H7 (cell line): Measurements from ENCODE around the gene OR51A7. TPM values are rescaled to one million over a fixed set of nuclear protein-coding genes. Genes with fewer than 3 reads are reported as not detected.
"Not testable (repeated sequence)": the region's sequence is repeated elsewhere in the genome, so short reads cannot be mapped to it uniquely, and the experiment has no call there.

ENCODE experiments used
- DNase-seq: peaks from one replicate; pipeline ENCODE4 v3.0.0; 2012
- H3K27me3 ChIP-seq: 2 replicates; pipeline ENCODE4 v1.6.0; 2011; ENCODE audit warnings: mild to moderate bottlenecking, low read length; ENCODE audit not compliant: control insufficient read depth, insufficient read depth
- H3K36me3 ChIP-seq: replicated peaks from 2 replicates; pipeline ENCODE4 v1.5.1; 2011; ENCODE audit warnings: low read length; ENCODE audit not compliant: control insufficient read depth, insufficient read depth
- H3K4me3 ChIP-seq: 2 replicates; pipeline ENCODE4 v1.5.1; 2011; ENCODE audit warnings: low read depth, mild to moderate bottlenecking, control low read depth, low read length, moderate library complexity; ENCODE audit not compliant: insufficient read depth
- total RNA-seq: library from RNA; depleted of rRNA; stranded (reverse); fragments of >200 nt; shearing (Covaris generic); gene quantifications from 2 replicates; pipeline ENCODE4 v1.2.3, GENCODE V29; 2014; rRNA removed

OR51A7 gene
- total RNA-seq, 1 experiment from 2014 or later: not detected

- H3K4me3 ChIP-seq: no peak overlapping the region
- no peaks in the 10 kb centered on the region for H3K36me3 ChIP-seq
- H3K27me3 ChIP-seq: no peaks in the 10 kb centered on the region
- DNase-seq: no peak
Measured at GRCh38 chr11:4921796-4922195, 18.2 kb downstream of the OR51A7 start.

GRCh38 chr11:4922304-4922703 is 18.7 kb downstream of the OR51A7 start:
- Histone ChIP-seq H3K4me3 (no peak overlapping the region), H3K36me3 (no peaks in the 10 kb centered on the region), H3K27me3 (no peaks in the 10 kb centered on the region)
- DNase-seq: no peak

- Histone ChIP-seq H3K4me3 (no peak within 1 kb of the TSS), H3K36me3 (no peaks in the 10 kb centered on the region), H3K27me3 (no peaks in the 10 kb centered on the region)
- no peak for DNase-seq
Measured at GRCh38 chr11:4924239-4924638, 20.7 kb downstream of the OR51A7 start, which contains the start of gene OR51G1. Gene OR51G1 (minus strand): TSS chr11:4924339. CDS start chr11:4924339, 0 bp downstream.

- Histone ChIP-seq H3K36me3 (no peaks in the 10 kb centered on the region), H3K27me3 (no peaks in the 10 kb centered on the region), H3K4me3 (no peak overlapping the region)
- no peak for DNase-seq
Measured at GRCh38 chr11:4926608-4927007, 23.0 kb downstream of the OR51A7 start.

- no peaks in the 10 kb centered on the region for H3K36me3 ChIP-seq
Measured at GRCh38 chr11:4932751-4933150, 29.2 kb downstream of the OR51A7 start.

GRCh38 chr11:4936745-4937144 is 33.2 kb downstream of the OR51A7 start:
- no peaks in the 10 kb centered on the region for H3K36me3 ChIP-seq
- H3K27me3 ChIP-seq: no peaks in the 10 kb centered on the region
- no peak for DNase-seq
- no peak overlapping the region for H3K4me3 ChIP-seq

More at GRCh38 chr11:4932751-4933150, 29.2 kb downstream of the OR51A7 start:
- DNase-seq: no peak
- Histone ChIP-seq H3K4me3 (no peak overlapping the region), H3K27me3 (no peaks in the 10 kb centered on the region)

- DNase-seq: no peak
- Histone ChIP-seq H3K36me3 (no peaks in the 10 kb centered on the region), H3K27me3 (no peaks in the 10 kb centered on the region), H3K4me3 (no peak within 1 kb of the TSS)
Measured at GRCh38 chr11:4947505-4947904, 43.9 kb downstream of the OR51A7 start, which contains the start of gene OR51A4. Gene OR51A4 (minus strand): TSS chr11:4947605. CDS start chr11:4947100, 505 bp downstream.

GRCh38 chr11:4955613-4956012 is 52.0 kb downstream of the OR51A7 start, which contains the start of gene OR51A2:
Gene OR51A2 (minus strand): TSS chr11:4955713. CDS start chr11:4955713, 0 bp downstream.
- not testable (repeated sequence) for H3K36me3 ChIP-seq, H3K27me3 ChIP-seq, H3K4me3 ChIP-seq, DNase-seq

- no peaks in the 10 kb centered on the region for H3K36me3 ChIP-seq
- H3K27me3 ChIP-seq: no peaks in the 10 kb centered on the region
- no peak overlapping the region for H3K4me3 ChIP-seq
- DNase-seq: no peak
Measured at GRCh38 chr11:4957396-4957795, 53.8 kb downstream of the OR51A7 start.

Other genes starting within 250 kb of the OR51A7 start
- gene OR51E2, start 205.9 kb upstream of the OR51A7 start, total RNA-seq: not detected in 2 replicates
- gene MMP26, start 199.0 kb upstream of the OR51A7 start, total RNA-seq: not detected in 2 replicates
- gene OR51F1, start 133.8 kb upstream of the OR51A7 start, total RNA-seq: not detected in 2 replicates
- not detected in 2 replicates for gene OR52R1, start 99.4 kb upstream of the OR51A7 start, total RNA-seq
- gene OR51F2, start 82.5 kb upstream of the OR51A7 start, total RNA-seq: not detected in 2 replicates
- not detected in 2 replicates for gene OR51S1, start 54.6 kb upstream of the OR51A7 start, total RNA-seq
- gene OR51T1, start 21.9 kb upstream of the OR51A7 start, total RNA-seq: not detected in 2 replicates
- gene OR51G2, start 15.6 kb downstream of the OR51A7 start, total RNA-seq: not detected in 2 replicates
- not detected in 2 replicates for gene OR51G1, start 20.6 kb downstream of the OR51A7 start, total RNA-seq
- gene OR51A4, start 43.8 kb downstream of the OR51A7 start, total RNA-seq: not detected in 2 replicates
- gene OR51A2, start 51.9 kb downstream of the OR51A7 start, total RNA-seq: not detected in 2 replicates
- gene OR51L1, start 91.1 kb downstream of the OR51A7 start, total RNA-seq: not detected in 2 replicates
- gene OR52J3, start 142.7 kb downstream of the OR51A7 start, total RNA-seq: not detected in 2 replicates
- gene OR52E2, start 155.8 kb downstream of the OR51A7 start, total RNA-seq: not detected in 2 replicates
- gene OR52E1, start 165.8 kb downstream of the OR51A7 start, total RNA-seq: not detected in 2 replicates
- 0.11 and 0.21 TPM in 2 replicates for gene OR52A5, start 234.6 kb downstream of the OR51A7 start, total RNA-seq